ENCODE measurements around the gene PLAC8.

Gene PLAC8, protein sequence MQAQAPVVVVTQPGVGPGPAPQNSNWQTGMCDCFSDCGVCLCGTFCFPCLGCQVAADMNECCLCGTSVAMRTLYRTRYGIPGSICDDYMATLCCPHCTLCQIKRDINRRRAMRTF

DNA sequence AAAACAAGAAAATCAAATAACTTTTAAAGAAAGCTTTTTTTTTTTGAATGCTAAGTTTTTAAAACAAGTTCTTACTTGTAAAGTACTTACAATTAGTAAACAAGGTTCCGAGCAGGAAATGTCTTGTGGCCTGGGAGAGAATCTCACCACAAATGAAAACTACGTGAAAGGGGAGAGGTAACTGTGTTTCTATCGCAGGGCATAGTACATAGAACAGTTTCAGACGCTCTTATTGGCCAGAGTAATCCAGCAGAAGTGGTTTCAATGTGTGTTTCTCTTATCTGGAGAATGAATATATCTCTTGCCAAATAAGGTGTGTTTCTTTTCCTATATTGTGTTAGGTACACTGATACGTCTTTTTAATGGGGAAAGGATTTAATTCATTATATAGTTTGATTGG is at the start of gene PLAC8:
TSS of gene PLAC8 (minus strand) at position 154 of the 400 bp plus-strand sequence. CDS start 6,808 bp downstream, outside the sequence.
- peak in 1 of 2 donors; percentile 12 for DNase-seq (ENCODE audit: low read depth in 2 of 2)

DNA sequence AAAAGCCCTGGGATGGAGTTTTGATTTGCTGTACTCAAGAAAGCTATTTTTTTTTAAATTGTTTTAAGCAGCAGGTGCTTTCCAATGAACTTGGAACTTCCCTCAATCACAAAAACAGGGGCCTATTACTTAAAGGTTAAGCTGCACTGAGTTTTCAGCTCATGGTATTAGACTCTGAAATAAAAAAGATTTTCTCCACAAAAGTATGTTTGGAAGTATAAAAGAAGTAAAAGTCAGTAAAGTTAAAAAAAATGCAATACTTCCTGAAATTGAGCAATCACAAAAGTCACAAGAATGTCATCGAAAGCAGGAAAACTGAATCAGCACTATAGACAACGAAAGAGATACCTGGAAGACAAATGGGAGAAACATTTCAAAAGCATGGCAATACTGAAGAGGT is 38.9 kb upstream of the PLAC8 start:
- no peak for DNase-seq (ENCODE audit: low read depth in 2 of 2)

DNA sequence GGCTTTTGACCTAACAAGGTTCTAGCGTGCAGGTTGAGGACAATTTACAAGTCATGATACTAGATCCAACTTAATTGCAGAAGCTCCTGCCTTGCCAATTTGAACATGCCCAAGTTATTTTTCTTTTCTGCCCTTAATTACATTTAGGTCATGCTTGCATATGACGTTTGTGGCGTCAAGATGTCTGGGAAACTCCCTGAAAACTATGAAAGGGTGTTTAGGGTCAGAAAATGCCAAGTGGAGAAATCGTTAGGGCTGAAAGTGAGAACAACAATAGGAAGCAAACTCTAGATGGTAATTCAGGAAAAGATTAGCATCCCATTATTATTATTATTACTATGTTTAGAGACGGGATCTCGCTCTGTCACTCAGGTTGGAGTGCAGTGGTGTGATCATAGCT is 38.2 kb upstream of the PLAC8 start:
- DNase-seq (ENCODE audit: low read depth in 2 of 2) = no peak

DNA sequence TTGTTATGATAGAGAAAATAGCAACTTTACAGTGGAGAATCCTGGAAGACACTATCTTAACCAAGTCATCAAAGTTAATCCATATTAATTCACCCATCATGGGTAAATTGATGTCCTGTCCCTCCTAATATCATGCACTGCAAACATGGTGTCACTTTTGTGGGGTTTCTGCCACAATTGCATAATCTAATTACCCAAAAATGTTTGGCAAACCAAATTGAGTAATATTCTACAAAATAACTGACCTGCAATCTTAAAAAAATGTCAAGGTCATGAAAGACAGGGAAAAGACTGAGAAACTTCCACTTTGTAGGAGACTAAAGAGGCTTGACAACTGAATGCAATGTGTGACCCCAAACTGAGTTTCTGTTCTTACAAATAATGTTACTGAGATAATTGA is 37.1 kb upstream of the PLAC8 start:
- DNase-seq (ENCODE audit: low read depth in 2 of 2) = no peak

DNA sequence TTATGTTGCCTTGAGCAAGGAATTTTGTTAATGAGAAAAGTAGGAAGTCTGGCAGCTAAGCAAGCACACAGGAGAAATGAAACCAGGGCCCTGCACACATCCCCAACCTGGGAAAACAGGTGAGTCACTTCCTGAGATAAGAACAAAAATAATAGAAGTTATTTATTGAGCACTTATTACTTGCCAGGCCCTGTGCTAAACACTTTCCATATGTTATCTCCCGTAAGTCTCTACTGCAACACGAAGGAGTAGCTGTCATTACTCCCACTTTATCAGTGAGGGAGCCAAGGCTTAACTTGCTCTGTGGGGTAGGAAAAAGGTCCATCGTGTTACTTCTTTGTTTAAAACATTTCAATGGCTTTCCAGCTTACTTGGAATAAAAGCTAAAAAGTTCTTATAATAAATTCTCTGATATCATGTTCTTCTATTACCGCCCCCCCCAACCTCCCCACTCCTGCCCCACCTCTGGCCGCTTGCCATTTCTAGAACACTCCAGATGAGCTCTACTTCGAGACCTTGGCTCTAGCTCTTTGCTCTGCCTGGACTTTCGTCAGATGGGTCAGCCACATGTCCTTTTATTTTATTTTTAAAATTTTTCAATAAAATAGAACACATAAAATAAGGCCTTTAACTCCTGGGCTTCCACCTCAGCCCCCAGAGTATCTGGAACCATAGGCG is 36.3 kb upstream of the PLAC8 start:
- DNase-seq (ENCODE audit: low read depth in 2 of 2) = no peak

DNA sequence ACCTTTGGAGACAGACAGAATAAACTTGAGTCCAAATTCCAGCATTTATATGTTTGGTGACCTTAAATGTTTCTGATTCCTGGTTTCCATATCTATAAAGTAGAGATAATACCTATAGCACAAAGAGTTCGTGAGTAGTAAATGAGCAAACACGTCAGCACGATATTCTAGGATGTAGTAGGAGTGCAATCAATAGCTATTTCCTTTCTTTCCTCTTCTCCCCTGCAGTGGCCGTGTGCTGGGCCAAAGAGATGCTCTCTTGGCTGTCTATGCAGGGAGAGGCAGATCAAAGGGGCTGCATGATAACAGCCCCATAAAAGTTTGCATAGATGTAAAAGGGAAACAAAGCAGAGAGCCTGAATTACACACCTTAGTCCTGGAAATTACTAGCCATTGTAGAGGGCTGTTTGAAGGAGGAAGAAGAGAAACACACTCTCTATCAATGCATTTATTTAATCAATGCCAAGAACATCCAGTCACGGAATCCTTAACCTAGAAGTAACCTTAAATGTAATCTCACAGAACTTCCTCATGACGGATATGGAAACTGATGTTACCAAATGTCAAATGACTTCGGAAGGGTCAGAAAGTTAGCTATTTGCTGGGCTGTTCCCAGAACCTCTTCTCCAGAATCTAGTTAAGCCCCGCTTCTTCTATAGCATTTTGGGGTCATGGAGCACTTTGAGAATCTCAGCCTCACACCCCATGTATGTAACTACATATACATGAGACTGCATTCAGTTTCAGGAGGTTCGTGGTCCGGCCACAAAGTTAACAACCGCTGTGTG is 35.5 kb upstream of the PLAC8 start:
- DNase-seq (ENCODE audit: low read depth in 2 of 2) = no peak

DNA sequence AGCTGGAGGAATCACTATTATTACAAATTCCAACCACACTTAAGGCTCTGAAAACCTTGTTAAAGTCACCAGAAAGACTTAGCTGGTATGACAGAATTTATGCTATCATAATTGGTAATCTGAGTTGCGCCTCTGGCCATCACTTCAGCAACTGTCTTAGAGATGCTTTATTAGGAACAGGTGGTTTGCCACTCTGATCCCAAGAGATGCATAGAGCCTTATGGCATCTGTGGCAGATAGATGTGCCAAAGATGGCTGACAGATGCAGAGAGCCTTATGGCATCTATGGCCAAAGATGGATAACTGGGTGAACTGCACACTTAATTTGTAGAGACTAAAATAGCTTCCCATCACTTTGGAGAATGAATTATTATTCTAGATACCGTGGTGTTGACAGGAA is 32.3 kb upstream of the PLAC8 start:
- DNase-seq (ENCODE audit: low read depth in 2 of 2) = no peak

DNA sequence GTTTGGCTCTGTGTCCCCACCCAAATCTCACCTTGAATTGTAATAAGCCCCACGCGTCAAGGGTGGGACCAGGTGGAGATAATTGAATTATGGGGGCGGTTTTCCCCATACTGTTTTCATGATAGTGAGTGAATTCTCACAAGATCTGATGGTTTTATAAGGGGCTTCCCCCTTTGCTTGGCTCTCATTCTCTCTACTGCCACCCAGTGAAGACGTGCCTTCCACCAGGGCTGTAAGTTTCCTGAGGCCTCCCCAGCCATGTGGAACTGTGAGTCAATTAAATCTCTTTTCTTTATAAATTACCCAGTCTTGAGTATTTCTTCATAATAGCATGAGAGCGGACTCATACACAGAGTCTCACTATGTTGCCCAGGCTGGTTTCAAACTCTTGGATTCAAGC is 31.2 kb upstream of the PLAC8 start:
- peak in 1 of 2 donors; percentile 16 for DNase-seq (ENCODE audit: low read depth in 2 of 2)

DNA sequence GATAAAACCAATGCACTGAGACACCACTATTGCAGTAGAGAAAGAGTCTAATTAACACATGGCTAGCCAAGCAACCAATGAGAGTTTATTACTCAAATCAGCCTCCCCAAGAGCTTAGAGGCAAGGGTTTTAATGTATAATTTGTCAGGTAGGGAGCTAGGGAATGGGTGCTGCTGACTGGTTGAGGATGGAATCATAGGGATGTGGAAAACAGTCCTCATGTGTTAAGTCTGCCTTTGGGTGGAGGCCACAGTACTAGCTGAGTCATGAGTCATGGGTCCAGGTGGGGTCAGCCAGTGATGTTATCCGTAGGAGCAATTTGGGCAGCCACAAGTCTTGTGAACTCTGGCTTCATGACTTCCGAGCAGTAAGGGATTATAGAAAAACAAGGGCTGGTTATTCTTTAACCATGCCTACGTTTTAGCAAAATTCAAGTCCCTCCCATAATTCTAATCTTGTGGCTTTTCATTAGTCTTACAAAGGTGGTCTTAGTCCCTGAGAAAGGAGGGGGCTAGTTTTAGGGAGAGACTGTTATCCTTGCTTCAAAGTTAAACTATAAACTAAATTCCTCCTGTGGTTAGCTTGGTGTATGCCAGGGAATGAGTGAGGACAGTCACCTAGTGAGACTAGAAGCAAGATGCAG is 25.1 kb upstream of the PLAC8 start:
- DNase-seq (ENCODE audit: low read depth in 2 of 2) = no peak

DNA sequence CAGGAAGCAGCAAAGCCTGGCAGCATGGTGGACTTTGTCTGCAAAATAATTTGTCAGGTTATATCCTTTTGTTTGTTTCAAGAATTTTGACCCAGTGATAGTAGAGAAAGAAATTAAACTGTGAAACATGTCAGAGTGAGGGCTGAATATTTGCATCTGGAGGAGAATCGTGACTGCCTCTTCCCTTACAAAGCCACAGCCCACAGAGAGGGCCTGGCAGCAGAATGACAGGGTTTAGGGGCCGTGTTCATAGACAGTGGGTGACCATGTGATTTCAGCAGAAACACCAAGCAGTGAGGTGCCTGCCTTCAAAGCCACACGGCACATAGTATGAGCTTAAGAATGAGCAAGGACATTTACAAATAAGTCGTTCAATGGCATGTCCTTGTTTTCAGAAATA is 24.4 kb upstream of the PLAC8 start:
- no peak for DNase-seq (ENCODE audit: low read depth in 2 of 2)

DNA sequence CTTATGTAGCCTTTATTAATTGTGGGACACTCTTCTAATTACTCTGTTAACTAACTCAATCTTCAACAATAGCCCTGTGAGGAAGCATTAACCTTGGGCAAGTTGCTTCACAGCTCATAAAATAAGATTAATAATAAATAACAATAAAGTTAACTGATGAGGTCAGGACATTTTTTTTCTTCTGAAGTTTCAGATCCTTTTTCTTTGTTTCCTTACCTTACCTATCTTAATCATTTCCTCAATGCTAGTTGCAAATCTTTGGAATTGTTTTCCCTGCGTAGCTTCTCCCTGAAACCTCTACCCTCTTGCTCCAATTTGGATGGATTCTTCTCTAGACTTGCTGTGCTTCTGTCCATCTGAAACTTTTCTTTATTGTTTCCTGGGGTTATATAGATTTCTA is 17.5 kb upstream of the PLAC8 start:
- DNase-seq (ENCODE audit: low read depth in 2 of 2) = no peak

DNA sequence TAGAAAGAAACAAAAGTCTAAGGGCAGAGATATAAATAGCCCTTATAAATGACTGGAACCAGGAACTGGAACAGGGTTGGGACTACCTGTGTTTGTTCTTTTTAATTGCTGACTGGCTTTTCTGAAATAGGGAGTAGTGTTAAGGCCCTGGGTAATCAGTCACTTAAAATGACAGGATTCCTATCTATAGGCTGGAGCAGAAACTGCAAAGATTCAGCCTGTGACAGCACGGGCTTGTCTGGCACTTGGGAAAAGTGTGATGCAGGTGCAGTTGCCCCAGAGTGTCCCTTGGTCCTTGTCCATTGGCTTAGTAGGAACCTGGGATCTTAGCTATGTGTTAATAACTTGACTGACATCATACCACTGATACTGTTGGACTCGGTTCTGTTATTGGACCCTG is 14.7 kb upstream of the PLAC8 start:
- DNase-seq (ENCODE audit: low read depth in 2 of 2) = no peak

DNA sequence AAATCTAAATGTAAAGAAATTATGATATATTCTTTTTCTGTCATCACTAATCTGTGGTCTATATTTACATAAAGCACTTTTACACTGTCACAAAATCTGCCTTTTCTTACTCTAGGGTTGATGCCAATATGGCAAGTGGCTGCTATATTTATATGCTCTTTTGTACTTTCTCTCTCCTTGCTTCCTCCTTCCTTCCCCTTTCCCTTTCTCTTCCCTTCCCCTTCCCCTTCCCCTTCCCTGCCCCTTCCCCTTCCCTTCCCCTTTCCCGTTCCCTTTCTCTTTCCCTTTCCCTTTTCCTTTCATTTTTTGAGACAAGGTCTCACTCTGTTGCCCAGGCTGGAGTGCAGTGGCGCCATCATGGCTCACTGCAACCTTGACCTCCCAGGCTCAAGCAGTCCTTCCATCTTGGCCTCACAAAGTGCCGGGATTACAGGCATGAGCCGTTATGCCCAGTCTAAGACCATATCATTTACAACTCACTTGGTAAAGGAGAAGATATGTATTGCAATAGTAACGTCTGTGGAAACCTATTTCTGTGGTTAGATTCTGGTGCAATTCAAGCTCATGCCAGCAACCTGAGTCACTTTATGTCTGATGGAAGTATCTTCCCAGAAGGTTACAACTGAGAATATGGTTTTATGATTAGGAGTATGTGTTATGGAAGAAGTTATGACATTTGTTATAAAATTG is 13.9 kb upstream of the PLAC8 start:
- no peak for DNase-seq (ENCODE audit: low read depth in 2 of 2)

DNA sequence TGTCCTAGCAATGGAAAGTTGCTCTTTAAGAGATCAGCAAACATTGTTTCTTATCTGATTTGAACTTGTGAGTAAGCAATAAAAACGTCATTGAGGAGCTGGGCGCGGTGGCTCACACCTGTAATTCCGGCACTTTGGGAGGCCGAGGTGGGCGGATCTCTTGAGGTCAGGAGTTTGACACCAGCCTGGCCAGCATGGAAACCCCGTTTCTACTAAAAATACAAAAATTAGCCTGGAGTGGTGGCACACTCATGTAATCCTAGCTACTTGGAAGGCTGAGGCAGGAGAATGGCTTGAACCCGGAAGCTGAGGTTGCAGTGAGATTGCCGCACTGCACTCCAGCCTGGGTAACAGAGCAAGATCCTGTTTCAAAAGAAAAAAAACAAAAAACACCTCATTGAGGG is 11.2 kb upstream of the PLAC8 start:
- peak in 1 of 2 donors; percentile 4 for DNase-seq (ENCODE audit: low read depth in 2 of 2)

DNA sequence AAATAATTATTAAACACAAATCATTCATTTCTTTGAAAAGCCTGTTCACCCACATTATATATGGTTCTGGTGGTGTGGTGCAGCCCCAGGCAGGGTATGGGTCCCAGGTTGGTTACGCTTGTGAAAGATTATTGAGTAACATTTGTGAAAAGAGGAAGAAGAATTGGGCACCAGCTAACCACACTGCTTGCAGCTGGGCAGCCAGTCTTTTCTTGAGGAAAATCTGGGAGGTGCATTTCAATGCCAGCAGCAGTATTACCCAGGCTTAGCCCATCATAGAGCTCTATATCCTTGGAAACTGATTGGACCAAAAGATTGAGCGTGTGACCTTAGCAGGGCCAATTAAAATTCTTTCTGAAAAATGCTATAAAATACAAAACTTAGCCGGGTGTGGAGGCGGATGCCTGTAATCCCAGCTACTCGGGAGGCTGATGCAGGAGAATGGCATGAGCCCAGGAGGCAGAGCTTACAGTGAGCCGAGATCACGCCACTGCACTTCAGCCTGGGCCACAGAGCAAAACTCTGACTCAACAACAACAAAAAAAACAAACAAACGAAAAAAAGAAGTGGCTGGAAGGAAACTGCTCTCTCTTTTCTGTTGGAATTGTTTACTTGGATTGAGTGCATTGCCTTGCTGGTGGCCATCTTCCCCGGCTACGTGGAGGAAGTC is 9.7 kb upstream of the PLAC8 start:
- no peak for DNase-seq (ENCODE audit: low read depth in 2 of 2)

DNA sequence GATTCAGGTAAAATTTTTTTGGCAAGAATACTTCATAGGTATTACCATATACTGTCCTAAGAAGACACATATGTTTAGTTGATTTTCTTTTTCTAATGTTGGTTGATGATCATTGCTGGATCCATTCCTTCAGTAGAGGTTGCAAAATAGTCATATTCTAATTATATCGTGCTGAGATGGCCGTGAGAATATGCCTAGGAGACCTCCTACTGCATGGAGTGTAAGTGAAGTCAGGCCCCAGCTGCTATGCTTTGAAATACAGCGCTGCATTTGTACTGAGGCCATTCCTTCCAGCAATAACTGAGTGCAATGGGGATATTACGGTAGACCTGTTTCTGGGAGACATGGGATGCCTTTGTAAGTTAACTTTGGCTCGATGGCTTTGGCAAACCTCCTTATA is 6.7 kb upstream of the PLAC8 start:
- DNase-seq (ENCODE audit: low read depth in 2 of 2) = no peak

DNA sequence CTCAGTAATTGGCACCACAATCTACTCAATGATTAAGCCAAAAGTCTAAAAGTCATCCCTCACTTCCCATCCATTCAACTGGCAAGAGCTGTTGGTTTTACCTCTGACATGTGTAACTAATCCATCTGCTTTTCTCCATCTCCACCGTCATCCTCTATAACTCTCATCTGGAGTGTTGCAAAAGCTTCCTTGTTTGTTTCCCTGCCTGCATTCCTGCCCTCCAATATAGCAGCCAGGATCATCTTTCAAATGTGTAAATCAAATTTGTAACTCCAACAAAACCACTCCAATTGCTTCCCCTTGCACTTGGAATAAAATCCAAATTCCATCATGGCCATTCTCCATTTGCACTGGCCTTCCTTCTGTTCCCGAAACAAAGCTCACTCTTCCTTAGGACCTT is 4.3 kb upstream of the PLAC8 start:
- DNase-seq (ENCODE audit: low read depth in 2 of 2) = no peak

DNA sequence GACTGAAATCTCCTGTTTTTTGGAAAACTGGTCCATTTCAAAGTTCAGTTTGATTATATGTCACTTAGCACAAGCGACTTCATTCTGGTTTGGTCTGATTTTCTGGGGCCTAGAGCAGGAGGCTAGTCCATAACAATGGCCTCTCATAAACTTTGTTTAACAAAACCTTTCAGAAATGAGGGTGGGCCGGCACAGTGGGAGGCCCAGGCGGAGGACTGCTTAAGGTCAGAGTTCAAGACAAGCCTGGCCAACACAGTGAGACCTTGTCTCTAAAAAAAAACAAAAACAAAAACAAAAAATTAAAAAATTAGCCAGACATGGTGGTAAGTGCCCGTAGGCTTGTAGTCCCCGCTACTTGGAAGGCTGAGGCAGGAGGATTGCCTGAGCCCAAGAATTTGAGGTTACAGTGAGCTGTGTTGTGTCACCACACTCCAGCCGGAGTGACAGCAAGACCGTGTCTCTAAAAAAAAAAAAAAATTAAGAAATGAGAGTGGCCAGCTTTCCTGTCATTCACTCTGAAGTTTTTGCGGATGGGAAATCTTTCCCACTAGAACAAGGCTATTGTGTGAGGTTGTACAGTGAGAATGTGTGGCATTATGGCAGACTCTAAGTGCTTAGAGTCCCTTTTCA is 1.2 kb upstream of the PLAC8 start:
- DNase-seq (ENCODE audit: low read depth in 2 of 2) = no peak

DNA sequence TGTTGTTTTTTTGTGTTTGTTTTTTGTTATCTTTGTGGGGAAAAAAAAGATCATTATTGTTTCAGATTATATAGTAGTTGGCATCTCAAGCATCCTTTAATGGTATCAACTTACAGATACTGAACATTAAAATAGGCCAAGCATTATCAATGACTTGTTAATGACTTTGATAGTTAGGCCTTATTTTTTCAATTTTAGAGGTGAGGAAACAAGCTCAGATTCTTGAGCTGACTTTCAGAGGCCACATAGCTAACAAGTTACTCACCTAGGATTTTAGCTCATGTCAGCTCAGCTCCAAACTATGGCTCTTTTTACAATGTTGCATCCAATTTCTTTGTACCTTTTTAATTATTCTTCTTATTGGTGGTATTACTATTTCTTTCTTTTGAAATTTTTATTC is 471 bp upstream of the PLAC8 start:
- DNase-seq (ENCODE audit: low read depth in 2 of 2) = no peak

DNA sequence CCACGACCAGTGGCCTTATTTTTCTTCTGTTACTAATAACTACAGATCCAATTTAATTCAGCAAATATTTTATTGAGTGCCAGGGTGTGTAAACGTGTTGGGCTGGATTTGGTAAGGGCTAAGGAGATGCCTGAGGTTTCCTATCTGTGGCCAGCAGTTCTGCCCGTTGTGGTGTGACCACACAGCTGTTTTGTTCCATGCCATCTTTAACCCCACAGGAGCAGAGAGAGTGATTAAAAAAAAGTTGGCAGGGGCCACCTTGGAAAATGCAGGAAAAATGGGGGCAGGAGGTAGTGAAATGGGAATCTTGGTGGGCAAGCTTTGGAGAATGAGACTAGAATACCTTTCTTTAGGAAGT is 1.1 kb downstream of the PLAC8 start:
- DNase-seq (ENCODE audit: low read depth in 2 of 2) = no peak

Data from stimulated activated CD8-positive, alpha-beta memory T cell treated with anti-CD3 and anti-CD28 coated beads, Interleukin-2, amount 100 ng/mL, for 1 hour (primary cell).